ENCODE results near the gene SPIN1. TPM values are rescaled to one million over a fixed set of nuclear protein-coding genes. Genes with fewer than 3 reads are reported as not detected.

Gene SPIN1
- total RNA-seq, 4 donors from 2014 or later = 44.3 to 49.6 (median 49.5) TPM

- TF ChIP-seq CTCF (IDR thresholded peaks at IDR 0.05) (no peak), POLR2A (IDR thresholded peaks at IDR 0.05) (no peak)
- WGBS, 2 donors = 43 to 46% methylated on average over 3 of the region's 3 CpGs
- intact Hi-C loops (cut with DNase I; ENCODE audit: low total_unique reads) = no loop called here
- no peak for DNase-seq (ENCODE audit: low spot score in 2 of 2)
- H3K4me3 ChIP-seq (ENCODE audit: low read depth, poor library complexity, severe bottlenecking) = no peak overlapping the region
Observed at GRCh38 chr9:88390371-88390990, 2.2 kb downstream of the SPIN1 start.

- no peak overlapping the region for H3K4me3 ChIP-seq (ENCODE audit: low read depth, poor library complexity, severe bottlenecking)
- DNase-seq (ENCODE audit: low spot score in 2 of 2) = no peak
- 58 to 73% methylated on average over 2 of the region's 2 CpGs for WGBS, 2 donors
- TF ChIP-seq POLR2A (IDR thresholded peaks at IDR 0.05) (no peak), CTCF (IDR thresholded peaks at IDR 0.05) (no peak)
- intact Hi-C loops (cut with DNase I; ENCODE audit: low total_unique reads) = no loop called here
Observed at GRCh38 chr9:88391236-88391635, 3.0 kb downstream of the SPIN1 start.

- WGBS, 2 donors = 85 to 89% methylated on average over 3 of the region's 3 CpGs
- intact Hi-C loops (cut with DNase I; ENCODE audit: low total_unique reads) = no loop called here
Observed at GRCh38 chr9:88391921-88392320, 3.7 kb downstream of the SPIN1 start.

GRCh38 chr9:88392549-88392948 is 4.3 kb downstream of the SPIN1 start:
- TF ChIP-seq POLR2A (IDR thresholded peaks at IDR 0.05) = no peak
- no peak overlapping the region for H3K4me3 ChIP-seq (ENCODE audit: low read depth, poor library complexity, severe bottlenecking)
- WGBS, 2 donors = 72 to 85% methylated on average over 1 of the region's 1 CpG
- intact Hi-C loops (cut with DNase I; ENCODE audit: low total_unique reads) = no loop called here
- no peak for DNase-seq (ENCODE audit: low spot score in 2 of 2)

More at GRCh38 chr9:88391921-88392320, 3.7 kb downstream of the SPIN1 start:
- H3K4me3 ChIP-seq (ENCODE audit: low read depth, poor library complexity, severe bottlenecking) = no peak overlapping the region
- TF ChIP-seq POLR2A (IDR thresholded peaks at IDR 0.05) (no peak), CTCF (IDR thresholded peaks at IDR 0.05) (no peak)
- no peak for DNase-seq (ENCODE audit: low spot score in 2 of 2)

- 81 to 84% methylated on average over 3 of the region's 3 CpGs for WGBS, 2 donors
- TF ChIP-seq CTCF (IDR thresholded peaks at IDR 0.05) (no peak), POLR2A (IDR thresholded peaks at IDR 0.05) (no peak)
- intact Hi-C loops (cut with DNase I; ENCODE audit: low total_unique reads) = no loop called here
Observed at GRCh38 chr9:88396836-88397577, 8.8 kb downstream of the SPIN1 start.

GRCh38 chr9:88398016-88398415 is 9.8 kb downstream of the SPIN1 start:
- no peak for TF ChIP-seq POLR2A (IDR thresholded peaks at IDR 0.05)
- TF ChIP-seq CTCF (IDR thresholded peaks at IDR 0.05) = no peak
- intact Hi-C loops (cut with DNase I; ENCODE audit: low total_unique reads) = no loop called here
- WGBS, 2 donors = 89 to 93% methylated on average over 5 of the region's 5 CpGs
- no peak overlapping the region for H3K4me3 ChIP-seq (ENCODE audit: low read depth, poor library complexity, severe bottlenecking)
- DNase-seq (ENCODE audit: low spot score in 2 of 2) = no peak

More at GRCh38 chr9:88396836-88397577, 8.8 kb downstream of the SPIN1 start:
- no peak for DNase-seq (ENCODE audit: low spot score in 2 of 2)
- H3K4me3 ChIP-seq (ENCODE audit: low read depth, poor library complexity, severe bottlenecking) = no peak overlapping the region
